Common myeloid progenitor, CD34-positive (primary cell): ENCODE measurements around the gene NIM1K.

Experiments used
- CTCF ChIA-PET: fragments of 350-600 bp; sonication (Branson Sonifier 250); formaldehyde crosslinking; loops from one replicate; lab custom pipeline; 2021; ENCODE audit warnings: antibody characterized with exemption; lab: Charles Lee
- POLR2A ChIA-PET: fragments of 350-600 bp; sonication (Branson Sonifier 250); formaldehyde crosslinking; loops from one replicate; lab custom pipeline; 2021; ENCODE audit warnings: antibody characterized with exemption; lab: Charles Lee
- DNase-seq, 3 donors: peaks; one replicate each; pipeline versions ENCODE4 v3.0.0 to v3.0.0-alpha.2; 2013
- H3K27ac ChIP-seq, 2 experiments: 1 replicate in 1 of 2; 2 replicates in 1 of 2; pipeline ENCODE4 v1.7.0; 2013; ENCODE audit warnings: inconsistent platforms in 2 of 2, low read length in 2 of 2, mild to moderate bottlenecking in 2 of 2, low read depth in 1 of 2, moderate library complexity in 1 of 2; ENCODE audit not compliant: severe bottlenecking in 2 of 2, insufficient read depth in 1 of 2, poor library complexity in 1 of 2
- H3K27me3 ChIP-seq, 5 experiments: replicated peaks in 2 of 5; 1 replicate in 3 of 5; 2 replicates in 2 of 5; pipeline versions ENCODE4 v1.6.1 to v1.7.0; 2013; ENCODE audit warnings: low read length in 4 of 5, mild to moderate bottlenecking in 2 of 5, moderate library complexity in 2 of 5, inconsistent platforms in 1 of 5; ENCODE audit not compliant: insufficient read depth in 5 of 5, control insufficient read depth in 4 of 5
- H3K36me3 ChIP-seq, 4 experiments: 1 replicate in 2 of 4; 2 replicates in 2 of 4; pipeline versions ENCODE4 v1.6.1 to v1.7.0; 2013; ENCODE audit warnings: low read length in 3 of 4, control low read depth in 1 of 4, mild to moderate bottlenecking in 1 of 4; ENCODE audit not compliant: control insufficient read depth in 4 of 4, insufficient read depth in 4 of 4
- H3K4me1 ChIP-seq, 4 experiments: 1 replicate in 3 of 4; 2 replicates in 1 of 4; pipeline versions ENCODE4 v1.6.1 to v1.7.1; 2013; ENCODE audit warnings: low read length in 3 of 4, mild to moderate bottlenecking in 3 of 4, control low read depth in 1 of 4, inconsistent platforms in 1 of 4, moderate library complexity in 1 of 4; ENCODE audit not compliant: control insufficient read depth in 4 of 4, insufficient read depth in 4 of 4; ENCODE audit errors: control extremely low read depth in 1 of 4
- H3K4me3 ChIP-seq, 7 experiments: 1 replicate in 4 of 7; 2 replicates in 3 of 7; pipeline versions ENCODE4 v1.5.1 to v1.7.0; 2013; ENCODE audit warnings: mild to moderate bottlenecking in 7 of 7, low read length in 6 of 7, moderate library complexity in 6 of 7, inconsistent platforms in 2 of 7, low read depth in 2 of 7, control low read depth in 1 of 7; ENCODE audit not compliant: insufficient read depth in 4 of 7, control insufficient read depth in 1 of 7; ENCODE audit errors: extremely low read depth in 1 of 7
- H3K9me3 ChIP-seq, 5 experiments: 1 replicate in 4 of 5; 2 replicates in 1 of 5; pipeline versions ENCODE4 v1.6.1 to v1.7.1; 2013; ENCODE audit warnings: low read length in 4 of 5, mild to moderate bottlenecking in 2 of 5, inconsistent platforms in 1 of 5, low read depth in 1 of 5, moderate library complexity in 1 of 5; ENCODE audit not compliant: control insufficient read depth in 4 of 5, insufficient read depth in 2 of 5; ENCODE audit errors: control extremely low read depth in 1 of 5
- WGBS: methylation state at CpG from one replicate; pipeline ENCODE4 v1.1.5; 2013; ENCODE audit not compliant: insufficient coverage; 5-methylcytosine and 5-hydroxymethylcytosine counted together

NIM1K gene

DNA sequence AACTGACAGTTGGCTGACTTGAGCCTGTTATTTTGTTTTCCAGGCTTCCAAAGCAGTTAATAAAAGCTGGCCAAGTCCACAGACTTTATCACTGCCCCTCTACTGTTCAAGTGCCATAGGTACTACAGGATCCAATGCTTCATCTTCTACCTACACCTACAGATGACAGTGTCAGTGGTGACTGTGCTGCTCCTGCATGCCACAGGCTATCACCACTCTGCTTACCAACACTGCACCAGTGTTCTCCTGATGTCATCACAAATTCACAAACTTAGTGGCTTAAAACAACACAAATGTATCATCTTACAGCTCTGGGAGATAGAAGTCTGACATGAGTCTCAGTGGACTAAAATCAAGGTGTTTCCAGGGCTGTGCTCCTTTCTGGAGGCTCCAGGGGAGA is 94.6 kb downstream of the NIM1K start:
- H3K4me1 ChIP-seq = no peaks in the 10 kb centered on the region
- CTCF ChIA-PET = no interaction called here
- DNase-seq = no peak
- no peaks in the 10 kb centered on the region for H3K9me3 ChIP-seq
- H3K4me3 ChIP-seq = no peak overlapping the region
- H3K36me3 ChIP-seq = peaks cover 0 to 54% (median 26%) of the 10 kb centered on the region in 4 experiments
- H3K27ac ChIP-seq = no peak overlapping the region
- H3K27me3 ChIP-seq = no peaks in the 10 kb centered on the region
- POLR2A ChIA-PET = no interaction called here

DNA sequence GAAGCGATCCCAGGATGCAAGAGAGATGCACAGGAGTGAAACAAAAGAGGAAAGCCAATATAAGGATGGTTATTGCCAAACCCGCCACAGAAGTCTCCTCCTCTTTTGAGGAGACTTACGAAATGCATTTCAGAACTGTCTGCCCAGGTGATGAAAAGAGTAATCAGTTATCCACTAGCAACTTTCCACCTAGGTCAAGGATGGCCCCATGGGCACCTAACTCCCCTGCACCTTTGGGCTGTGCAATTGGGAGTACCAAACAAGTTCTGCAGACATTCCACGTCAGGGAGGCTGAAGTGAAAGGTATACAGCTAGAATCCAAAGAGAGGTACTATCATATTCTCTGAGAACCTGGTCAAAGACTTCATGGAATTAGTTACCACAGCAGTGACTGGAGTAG is 95.5 kb downstream of the NIM1K start:
- no peak for DNase-seq
- H3K36me3 ChIP-seq = peaks cover 0 to 60% (median 31%) of the 10 kb centered on the region in 4 experiments
- H3K4me3 ChIP-seq = no peak overlapping the region
- no peaks in the 10 kb centered on the region for H3K4me1 ChIP-seq
- H3K27me3 ChIP-seq = no peaks in the 10 kb centered on the region
- no peak overlapping the region for H3K27ac ChIP-seq
- ChIA-PET CTCF (no interaction called here), POLR2A (no interaction called here)
- H3K9me3 ChIP-seq = no peaks in the 10 kb centered on the region
- WGBS = 94% methylated on average over 3 of the region's 4 CpGs

GRCh38 chr5:43288269-43288831 is 96.3 kb downstream of the NIM1K start:
- Histone ChIP-seq H3K4me1 (no peaks in the 10 kb centered on the region), H3K9me3 (no peaks in the 10 kb centered on the region), H3K4me3 (no peak overlapping the region), H3K36me3 (peaks cover 0 to 66% (median 36%) of the 10 kb centered on the region in 4 experiments), H3K27me3 (no peaks in the 10 kb centered on the region), H3K27ac (no peak overlapping the region)
- POLR2A ChIA-PET = no interaction called here
- CTCF ChIA-PET = interaction anchor here (1.1 kb wide), 1 partner anchor 14 kb away, joined by 3 read pairs; no protein-coding TSS in a partner anchor
- no peak for DNase-seq
- WGBS = no CpG with 5 or more reads among the region's 1 CpG

GRCh38 chr5:43290726-43291125 is 98.7 kb downstream of the NIM1K start:
- CTCF ChIA-PET = interaction anchor here (1.1 kb wide), 1 partner anchor 379 kb away, joined by 4 read pairs; no protein-coding TSS in a partner anchor
- peaks cover 0 to 85% (median 50%) of the 10 kb centered on the region in 4 experiments for H3K36me3 ChIP-seq

GRCh38 chr5:43294226-43294625 is 102.2 kb downstream of the NIM1K start:
- Histone ChIP-seq H3K27me3 (no peaks in the 10 kb centered on the region), H3K36me3 (peaks cover 20 to 88% (median 55%) of the 10 kb centered on the region in 4 experiments), H3K4me3 (no peak overlapping the region), H3K4me1 (no peaks in the 10 kb centered on the region), H3K9me3 (no peaks in the 10 kb centered on the region), H3K27ac (no peak overlapping the region)
- POLR2A ChIA-PET = no interaction called here
- CTCF ChIA-PET = interaction anchor here (0.6 to 2.0 kb wide), 3 partner anchors 10 to 70 kb away, joined by 3 to 10 read pairs (median 7); no protein-coding TSS in a partner anchor
- no peak for DNase-seq

More at GRCh38 chr5:43290726-43291125, 98.7 kb downstream of the NIM1K start:
- no peak overlapping the region for H3K27ac ChIP-seq
- no peak overlapping the region for H3K4me3 ChIP-seq
- no peaks in the 10 kb centered on the region for H3K27me3 ChIP-seq
- WGBS = 0% methylated on average over 1 of the region's 2 CpGs
- POLR2A ChIA-PET = no interaction called here
- peak in 2 of 3 donors; percentile 28 to 41 for DNase-seq
- no peaks in the 10 kb centered on the region for H3K4me1 ChIP-seq
- no peaks in the 10 kb centered on the region for H3K9me3 ChIP-seq

DNA sequence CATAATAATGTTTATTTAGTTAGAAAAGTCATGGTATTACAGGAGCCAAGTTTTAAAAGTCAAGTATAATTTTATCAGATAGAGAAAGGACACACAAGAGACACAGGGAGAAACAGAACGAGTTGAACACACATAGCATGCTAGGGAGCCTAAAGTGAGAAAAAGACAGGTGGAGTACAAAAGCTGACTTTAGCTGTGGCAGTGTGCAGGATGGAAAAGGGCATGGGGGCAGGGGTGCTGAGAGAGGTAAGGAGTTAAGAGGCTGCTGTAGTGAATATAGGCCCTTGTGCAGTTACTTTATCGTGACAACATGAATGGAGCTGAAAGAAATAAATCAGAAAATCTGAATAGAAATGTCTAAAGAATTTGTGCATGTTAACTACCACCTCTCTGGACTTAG is 103.2 kb downstream of the NIM1K start:
- POLR2A ChIA-PET = no interaction called here
- Histone ChIP-seq H3K9me3 (no peaks in the 10 kb centered on the region), H3K27me3 (no peaks in the 10 kb centered on the region), H3K4me1 (no peaks in the 10 kb centered on the region), H3K36me3 (peaks cover 24 to 88% (median 54%) of the 10 kb centered on the region in 4 experiments), H3K4me3 (no peak overlapping the region), H3K27ac (no peak overlapping the region)
- no peak for DNase-seq
- WGBS = 100% methylated on average over 1 of the region's 2 CpGs
- CTCF ChIA-PET = interaction anchor here (2.0 kb wide), 2 partner anchors 9 to 11 kb away, joined by 7 to 10 read pairs; no protein-coding TSS in a partner anchor

DNA sequence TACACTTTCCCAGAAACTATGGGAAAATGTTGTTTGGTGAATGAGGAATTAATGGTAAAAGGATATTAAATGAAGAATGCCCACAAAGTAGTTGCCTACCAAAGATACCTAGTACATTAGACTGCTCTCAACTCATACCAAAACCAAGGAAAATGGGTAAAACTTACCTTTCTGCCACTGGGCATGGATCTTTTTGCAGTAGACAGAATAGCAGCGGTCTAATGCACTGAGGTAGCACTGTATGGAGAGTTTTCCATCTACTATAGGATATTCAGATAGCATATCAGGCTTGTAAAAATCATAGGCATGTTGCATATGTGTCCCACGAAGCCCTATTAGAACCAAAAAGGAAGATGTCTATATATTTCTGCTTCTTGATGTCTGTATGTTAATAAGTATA is 104.8 kb downstream of the NIM1K start:
- DNase-seq = no peak
- no peak overlapping the region for H3K27ac ChIP-seq
- peaks cover 19 to 83% (median 53%) of the 10 kb centered on the region in 4 experiments for H3K36me3 ChIP-seq
- H3K9me3 ChIP-seq = no peaks in the 10 kb centered on the region
- CTCF ChIA-PET = no interaction called here
- WGBS = no CpG with 5 or more reads among the region's 2 CpGs
- POLR2A ChIA-PET = no interaction called here
- no peak overlapping the region for H3K4me3 ChIP-seq
- no peaks in the 10 kb centered on the region for H3K27me3 ChIP-seq
- peaks cover 0 to 1% (median 0%) of the 10 kb centered on the region in 4 experiments for H3K4me1 ChIP-seq
